Stimulated activated CD4-positive, alpha-beta T cell treated with anti-CD3 and anti-CD28 coated beads, Interleukin-2, amount 100 ng/mL, for 48 hours (primary cell): ENCODE data around the gene CELSR1.
A peak's percentile ranks its signal among the peaks of the same experiment; 100 is the strongest.

Source experiments
- DNase-seq, 2 donors: peaks; one replicate each; pipeline ENCODE4 v3.0.0-alpha.2; 2020

CELSR1 gene

DNA sequence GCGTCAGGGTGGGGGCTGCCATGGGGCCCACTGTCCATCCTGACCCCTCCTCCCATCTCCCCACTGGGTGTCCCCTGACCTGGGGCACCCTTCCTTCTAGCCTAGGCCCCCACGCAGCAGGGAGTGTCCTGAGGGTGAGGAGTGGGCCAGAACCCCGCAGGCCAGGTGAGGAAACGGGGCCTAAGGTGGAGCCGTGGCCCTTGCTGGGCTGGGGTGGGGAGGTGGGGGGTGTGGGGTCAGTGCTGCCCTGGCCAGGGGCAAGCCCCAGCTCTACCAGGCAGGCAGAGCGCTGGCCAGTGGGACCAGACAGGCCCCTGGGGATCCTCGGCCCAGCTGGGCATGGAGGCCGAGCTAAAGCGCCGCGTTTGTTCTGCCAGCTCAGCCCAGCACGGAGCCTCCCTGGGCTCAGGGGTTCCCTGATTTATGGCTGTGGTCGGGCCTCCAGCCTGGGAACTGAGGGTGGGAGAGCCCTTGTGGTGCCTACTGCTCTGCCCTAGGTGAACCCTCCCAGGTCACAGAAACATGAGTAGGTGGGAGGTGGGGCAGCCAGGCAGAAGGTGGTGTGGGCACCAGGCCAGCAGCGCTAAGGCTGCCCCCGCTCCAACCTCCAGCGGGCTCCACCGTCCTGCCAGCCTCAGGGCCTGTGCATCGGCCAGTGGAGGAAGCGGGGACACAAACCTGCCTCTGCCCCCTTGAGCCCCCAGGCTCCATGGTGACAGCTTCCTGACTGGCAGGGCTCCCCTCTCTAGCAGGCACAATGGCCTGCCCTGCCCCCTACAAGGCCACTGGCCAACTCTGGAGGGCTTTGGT, 179.5 kb downstream of the CELSR1 start:
- no peak for DNase-seq

DNA sequence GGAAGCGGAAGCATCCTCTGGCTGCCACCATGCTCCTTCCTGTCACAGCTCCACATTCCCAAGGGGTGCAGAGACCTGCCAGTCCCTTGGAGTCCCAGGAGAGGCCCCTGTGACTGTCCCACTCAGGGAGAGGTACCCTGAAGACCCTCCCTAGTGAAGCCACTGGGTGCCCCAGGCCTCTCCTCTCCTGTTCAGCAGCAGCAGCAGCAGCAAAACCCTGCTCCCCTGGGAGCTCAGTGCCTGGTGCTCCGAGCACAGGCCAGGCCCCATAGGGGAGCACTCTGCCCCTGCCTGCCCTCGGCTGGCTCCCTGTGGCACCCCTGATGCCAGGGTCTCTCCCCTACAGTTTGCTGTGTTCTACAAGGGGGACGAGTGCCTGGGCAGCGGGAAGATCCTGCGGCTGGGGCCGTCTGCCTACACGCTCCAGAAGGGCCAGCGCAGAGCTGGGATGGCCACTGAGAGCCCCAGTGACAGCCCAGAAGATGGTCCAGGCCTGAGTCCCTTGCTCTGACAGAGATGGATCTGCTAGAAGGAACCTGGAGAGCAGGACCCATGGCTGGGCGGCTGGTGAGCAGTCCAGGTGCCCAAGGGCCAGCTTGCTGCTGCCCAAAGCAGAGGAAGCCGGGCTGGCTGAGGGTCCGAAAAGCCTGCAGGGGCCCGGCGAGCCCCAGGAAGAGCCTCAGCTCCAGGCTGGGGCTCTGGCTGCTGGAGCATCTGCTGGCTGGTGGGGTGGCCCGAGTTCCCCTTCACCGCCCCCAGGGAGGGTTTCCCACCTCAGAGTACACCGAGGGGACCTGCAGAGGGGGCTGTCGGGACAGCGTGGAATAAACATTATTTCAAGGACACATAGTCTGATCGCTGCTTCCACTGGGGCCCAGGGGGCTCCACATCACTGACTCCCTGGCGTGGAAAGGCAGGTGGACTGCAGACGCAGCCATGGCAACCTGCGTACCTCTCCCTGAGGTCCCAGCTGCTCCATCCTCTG, 180.6 kb downstream of the CELSR1 start:
- no peak for DNase-seq

GRCh38 chr22:46355996-46356471, 181.4 kb downstream of the CELSR1 start:
- no peak for DNase-seq

GRCh38 chr22:46355369-46355995, 181.9 kb downstream of the CELSR1 start:
- peak; percentile 58 to 60 for DNase-seq

DNA sequence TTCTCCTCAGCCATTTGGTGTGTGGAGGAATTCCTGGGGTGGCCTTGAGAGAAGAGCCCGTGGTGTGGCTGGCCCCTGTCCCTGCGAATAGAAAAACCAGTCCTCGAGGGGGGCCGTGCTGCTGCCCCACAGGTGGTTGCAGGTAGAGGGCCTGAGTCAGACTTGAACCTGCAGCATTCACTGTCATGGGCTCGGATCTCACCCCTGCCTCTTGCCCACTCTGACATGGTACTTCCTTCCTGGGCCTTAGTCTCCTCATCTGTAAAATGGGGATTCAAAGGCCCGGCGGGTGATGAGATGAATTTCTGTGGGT, 182.5 kb downstream of the CELSR1 start:
- no peak for DNase-seq

DNA sequence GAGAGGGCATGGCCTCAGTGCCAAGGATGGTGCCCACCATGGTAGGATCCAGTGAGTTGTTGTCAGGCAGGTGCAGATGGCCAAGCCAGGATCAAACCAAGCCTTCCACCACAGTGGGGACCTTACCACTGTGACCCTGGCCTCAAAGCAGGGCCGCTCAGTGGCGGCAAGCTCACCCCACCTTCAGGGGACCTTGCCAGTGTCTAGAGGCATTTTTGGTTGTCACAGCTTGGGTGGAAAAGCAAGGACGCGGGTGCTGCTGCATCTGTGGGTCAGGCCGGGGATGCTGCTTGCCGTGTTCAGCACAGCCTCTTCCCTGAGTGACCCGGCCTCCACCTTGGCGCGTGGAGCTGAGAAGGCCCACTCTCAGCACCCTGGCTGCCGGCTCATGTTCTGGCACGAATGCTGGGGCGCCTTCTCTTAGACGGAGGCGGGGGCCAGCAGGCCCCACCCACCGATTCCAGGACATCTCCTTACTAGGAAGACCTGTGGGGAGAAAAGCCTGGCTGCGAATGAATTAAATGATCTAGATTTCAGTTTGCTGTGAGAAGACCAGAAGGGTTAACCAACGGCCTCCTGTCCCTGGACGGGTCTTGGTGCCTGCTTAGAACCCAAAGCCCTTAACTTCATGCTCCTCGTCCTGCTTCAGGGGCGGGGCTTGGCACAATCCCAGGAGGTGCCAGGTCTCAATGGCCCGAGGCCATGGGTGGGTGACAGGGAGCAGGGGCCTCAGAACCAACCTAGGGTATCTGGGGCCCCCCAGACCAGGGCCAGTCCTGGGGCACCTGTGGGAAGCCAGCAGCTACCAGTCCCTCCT, 183.0 kb downstream of the CELSR1 start:
- no peak for DNase-seq

GRCh38 chr22:46353483-46354105, 183.8 kb downstream of the CELSR1 start:
- DNase-seq = no peak

DNA sequence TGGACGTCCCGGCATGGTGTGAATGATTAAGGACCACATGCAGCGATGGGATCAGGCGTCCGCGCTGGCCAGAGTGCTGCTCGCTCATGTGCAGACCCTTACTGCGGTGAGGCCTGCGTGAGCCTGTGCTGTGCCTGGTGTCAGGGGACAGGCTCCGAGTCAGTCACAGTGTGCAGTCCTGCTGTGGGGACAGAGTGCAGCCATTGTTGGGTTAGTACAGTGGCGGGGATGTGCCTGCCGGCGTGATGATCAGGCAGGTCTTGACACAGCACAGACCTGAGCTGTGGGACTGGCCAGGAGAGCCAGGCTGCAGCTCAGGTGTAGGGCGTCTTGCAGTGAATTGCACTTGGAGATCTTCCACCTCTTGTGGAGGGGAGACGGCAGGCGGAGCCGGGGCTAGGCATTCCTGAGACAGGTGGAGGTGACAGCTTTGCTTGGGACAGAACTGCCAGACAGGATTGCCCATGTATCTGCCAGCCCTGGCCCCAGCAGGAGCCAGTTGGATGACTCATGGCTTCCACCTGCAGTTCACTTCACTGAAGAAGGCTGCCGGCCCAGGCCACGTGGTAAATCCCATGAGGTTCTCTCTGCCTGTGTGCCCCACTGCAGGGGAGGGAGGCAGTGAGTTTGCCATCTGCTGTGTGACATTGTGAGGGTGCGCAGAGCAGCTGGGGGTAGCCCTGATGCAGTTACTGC, 184.6 kb downstream of the CELSR1 start:
- DNase-seq = no peak

- no peak for DNase-seq
Measured at GRCh38 chr22:46352276-46352675, 185.1 kb downstream of the CELSR1 start.

DNA sequence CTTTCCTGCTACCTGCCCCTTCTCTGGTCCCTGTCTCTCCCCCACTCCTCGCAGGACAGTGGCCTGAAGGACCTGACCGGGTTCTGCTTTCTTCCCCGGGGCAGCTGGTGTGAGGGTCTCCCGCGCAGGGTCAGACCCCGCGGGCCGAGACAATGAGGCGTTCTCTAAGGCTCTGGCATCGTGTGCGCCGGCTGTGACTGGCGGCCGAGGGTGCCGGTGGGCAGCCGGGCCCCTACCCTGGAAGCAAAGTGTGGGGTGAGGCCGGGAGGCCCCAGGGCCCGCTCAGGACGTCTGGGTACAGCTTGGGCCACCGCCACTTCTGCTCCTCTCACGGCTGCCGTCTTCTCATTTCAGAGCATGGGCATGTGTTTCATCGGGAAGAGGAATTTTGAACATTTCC, 185.7 kb downstream of the CELSR1 start:
- DNase-seq = no peak

GRCh38 chr22:46351131-46351735, 186.2 kb downstream of the CELSR1 start:
- DNase-seq = no peak

GRCh38 chr22:46350646-46351045, 186.8 kb downstream of the CELSR1 start:
- DNase-seq = no peak

- no peak for DNase-seq
Measured at GRCh38 chr22:46350121-46350520, 187.3 kb downstream of the CELSR1 start.

DNA sequence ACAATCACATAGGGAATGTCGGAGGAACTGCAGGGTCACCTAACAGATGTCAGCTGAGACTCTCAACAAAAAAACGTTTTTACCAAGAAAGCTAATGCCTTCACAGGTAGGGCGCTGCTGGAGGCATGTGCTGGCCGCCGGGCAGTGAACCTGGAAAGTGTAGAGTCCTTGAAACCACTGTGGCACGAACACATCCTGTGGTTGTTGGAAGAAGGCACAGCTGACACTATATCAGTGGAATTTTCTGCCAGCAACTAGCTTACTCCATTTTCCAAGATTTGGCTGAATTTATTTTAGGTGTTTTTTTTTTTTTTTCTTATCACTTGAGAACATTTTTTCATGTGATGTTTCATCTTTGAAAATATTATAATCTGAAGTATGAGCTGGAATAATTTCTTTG, 187.7 kb downstream of the CELSR1 start:
- no peak for DNase-seq

GRCh38 chr22:46349238-46349637, 188.2 kb downstream of the CELSR1 start:
- DNase-seq = no peak

GRCh38 chr22:46348099-46348695, 189.2 kb downstream of the CELSR1 start:
- DNase-seq = no peak

- no peak for DNase-seq
Measured at GRCh38 chr22:46347646-46348045, 189.8 kb downstream of the CELSR1 start.

GRCh38 chr22:46346680-46347405, 190.6 kb downstream of the CELSR1 start:
- no peak for DNase-seq

DNA sequence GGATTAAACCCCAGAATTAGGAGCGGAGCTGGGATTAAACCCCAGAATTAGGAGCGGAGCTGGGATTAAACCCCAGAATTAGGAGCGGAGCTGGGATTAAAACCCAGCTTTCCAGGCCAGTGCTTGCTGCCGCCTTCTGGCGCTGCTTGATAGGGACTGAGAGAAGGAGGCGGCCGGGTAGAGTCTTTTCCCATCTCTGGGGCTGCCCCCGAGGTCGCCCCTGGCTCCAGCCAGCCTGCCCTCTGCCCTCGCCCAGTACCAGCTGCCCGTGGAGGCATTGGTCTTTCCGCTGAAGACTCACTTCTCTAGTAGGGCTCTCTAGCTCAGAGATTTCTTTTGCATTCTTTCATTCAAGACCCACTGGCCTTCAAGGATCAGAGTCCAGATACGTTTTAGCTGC, 196.7 kb downstream of the CELSR1 start:
- no peak for DNase-seq

GRCh38 chr22:46339956-46340355, 197.5 kb downstream of the CELSR1 start:
- no peak for DNase-seq
